NCI-H2029 treated with DMSO at 0.1 percent for 48 hours (cell line): ENCODE data around the gene SLC44A4.
"Not testable (repeated sequence)": the region's sequence is repeated elsewhere in the genome, so short reads cannot be mapped to it uniquely, and the experiment has no call there.

Experiments
- DNase-seq: peaks from one replicate; lab custom pipeline; 2025; lab: John Stamatoyannopoulos, UW

SLC44A4 gene

GRCh38 chr6:31827286-31828079, 51.3 kb downstream of the SLC44A4 start, which contains the start of gene HSPA1B:
Gene HSPA1B (plus strand): TSS chr6:31827738. CDS start chr6:31827951, 213 bp downstream.
- DNase-seq: peak; percentile 98

GRCh38 chr6:31826793-31827285, 52.0 kb downstream of the SLC44A4 start:
- no peak for DNase-seq

- no peak for DNase-seq
Measured at GRCh38 chr6:31825553-31825952, 53.2 kb downstream of the SLC44A4 start.

GRCh38 chr6:31823592-31824196, 55.1 kb downstream of the SLC44A4 start:
- not testable (repeated sequence) for DNase-seq

- DNase-seq: no peak
Measured at GRCh38 chr6:31822036-31822821, 56.6 kb downstream of the SLC44A4 start.

GRCh38 chr6:31821301-31822035, 57.3 kb downstream of the SLC44A4 start:
- DNase-seq: no peak

- DNase-seq: not testable (repeated sequence)
Measured at GRCh38 chr6:31820399-31820798, 58.4 kb downstream of the SLC44A4 start.

- no peak for DNase-seq
Measured at GRCh38 chr6:31819871-31820299, 58.9 kb downstream of the SLC44A4 start.

GRCh38 chr6:31817929-31818511, 60.8 kb downstream of the SLC44A4 start:
- not testable (repeated sequence) for DNase-seq

- DNase-seq: not testable (repeated sequence)
Measured at GRCh38 chr6:31817133-31817928, 61.5 kb downstream of the SLC44A4 start.

GRCh38 chr6:31815025-31815838, 63.6 kb downstream of the SLC44A4 start, which contains the start of the genes HSPA1A and HSPA1L:
Gene HSPA1A (plus strand): TSS chr6:31815543. CDS start chr6:31815757, 214 bp downstream.
Gene HSPA1L (minus strand): TSS chr6:31815283. CDS start chr6:31811972, 3,311 bp downstream.
- DNase-seq: peak; percentile 94

GRCh38 chr6:31814677-31815024, 64.1 kb downstream of the SLC44A4 start:
- DNase-seq: peak; percentile 91

GRCh38 chr6:31813465-31813849, 65.3 kb downstream of the SLC44A4 start:
- DNase-seq: no peak
